ENCODE data around the gene ALOX12. TPM values are rescaled to one million over a fixed set of nuclear protein-coding genes. Genes with fewer than 3 reads are reported as not detected.

ALOX12 gene
- polyA plus RNA-seq, 1 donor (not counting 4 experiments of a cell fraction or from before 2014, with no cell fraction given): 0.35 TPM

DNA sequence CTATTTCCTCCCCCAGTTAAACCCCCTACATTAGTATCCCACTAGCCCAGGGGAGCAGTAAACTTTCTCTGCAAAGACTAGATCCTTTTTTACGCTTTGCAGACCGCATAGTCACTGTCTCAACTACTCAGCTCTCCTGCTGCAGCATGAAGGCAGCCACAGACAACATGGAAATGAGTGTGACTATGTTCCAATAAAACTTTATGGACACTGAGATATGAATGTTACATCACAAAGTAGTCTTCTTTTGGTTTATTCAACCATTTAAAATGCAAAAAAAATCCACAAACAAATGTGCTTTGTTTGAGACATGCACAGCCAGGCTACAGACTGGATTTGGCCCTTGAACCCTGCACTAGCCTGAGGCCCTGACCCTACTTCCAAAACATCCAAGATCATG lies 14.7 kb downstream of the ALOX12 start:
- no peaks in the 10 kb centered on the region for H3K9me3 ChIP-seq (ENCODE audit: control insufficient read depth, low read depth, low read length)
- no peak for FAIRE-seq
- DNase-seq (ENCODE audit: low read depth, low spot score): no peak
- H3K4me3 ChIP-seq (ENCODE audit: control insufficient read depth in 2 of 3, extremely low read depth in 1 of 3, insufficient read depth in 2 of 3, low read depth in 1 of 3, low read length in 3 of 3): no peak overlapping the region
- dilution Hi-C loops (cut with MboI; ENCODE audit: extremely low pct_ligation_motif_present, low sequenced_read_pairs): no loop called here
- H3K9me1 ChIP-seq (ENCODE audit: control insufficient read depth, extremely low read depth, insufficient read depth, low read length): peaks cover 1% of the 10 kb centered on the region
- H3K4me2 ChIP-seq (ENCODE audit: control insufficient read depth, extremely low read depth, insufficient read depth, low read depth, low read length): peak overlapping the region; percentile 100
- TF ChIP-seq, protein P1, sequence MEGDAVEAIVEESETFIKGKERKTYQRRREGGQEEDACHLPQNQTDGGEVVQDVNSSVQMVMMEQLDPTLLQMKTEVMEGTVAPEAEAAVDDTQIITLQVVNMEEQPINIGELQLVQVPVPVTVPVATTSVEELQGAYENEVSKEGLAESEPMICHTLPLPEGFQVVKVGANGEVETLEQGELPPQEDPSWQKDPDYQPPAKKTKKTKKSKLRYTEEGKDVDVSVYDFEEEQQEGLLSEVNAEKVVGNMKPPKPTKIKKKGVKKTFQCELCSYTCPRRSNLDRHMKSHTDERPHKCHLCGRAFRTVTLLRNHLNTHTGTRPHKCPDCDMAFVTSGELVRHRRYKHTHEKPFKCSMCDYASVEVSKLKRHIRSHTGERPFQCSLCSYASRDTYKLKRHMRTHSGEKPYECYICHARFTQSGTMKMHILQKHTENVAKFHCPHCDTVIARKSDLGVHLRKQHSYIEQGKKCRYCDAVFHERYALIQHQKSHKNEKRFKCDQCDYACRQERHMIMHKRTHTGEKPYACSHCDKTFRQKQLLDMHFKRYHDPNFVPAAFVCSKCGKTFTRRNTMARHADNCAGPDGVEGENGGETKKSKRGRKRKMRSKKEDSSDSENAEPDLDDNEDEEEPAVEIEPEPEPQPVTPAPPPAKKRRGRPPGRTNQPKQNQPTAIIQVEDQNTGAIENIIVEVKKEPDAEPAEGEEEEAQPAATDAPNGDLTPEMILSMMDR (optimal IDR thresholded peaks at IDR 0.05 in 1 of 3, IDR thresholded peaks at IDR 0.05 in 1 of 3, conservative IDR thresholded peaks at IDR 0.05 in 1 of 3; ENCODE audit: extremely low read depth in 1 of 3, insufficient read depth in 2 of 3, low read length in 3 of 3): no peak
- TF ChIP-seq EZH2 (IDR thresholded peaks at IDR 0.05; ENCODE audit: low read length): no peak
- H2AFZ ChIP-seq (ENCODE audit: control insufficient read depth, low read length): no peak overlapping the region
- no peak overlapping the region for H3K9ac ChIP-seq (ENCODE audit: control insufficient read depth, extremely low read depth, insufficient read depth, low read length)
- no peaks in the 10 kb centered on the region for H3K27me3 ChIP-seq (ENCODE audit: control insufficient read depth, extremely low read depth, insufficient read depth, low read length)
- peaks cover 52% of the 10 kb centered on the region for H3K79me2 ChIP-seq (ENCODE audit: control insufficient read depth, insufficient read depth, low read length)
- H3K36me3 ChIP-seq (ENCODE audit: control insufficient read depth in 2 of 2, extremely low read depth in 1 of 2, insufficient read depth in 2 of 2, low read length in 2 of 2): peaks cover 6 to 16% of the 10 kb centered on the region in 2 experiments
- no peak overlapping the region for H3K27ac ChIP-seq (ENCODE audit: control insufficient read depth, insufficient read depth, low read length)
- peaks cover 23% of the 10 kb centered on the region for H3K4me1 ChIP-seq (ENCODE audit: control insufficient read depth, extremely low read depth, insufficient read depth, low read length)
- H4K20me1 ChIP-seq (ENCODE audit: control insufficient read depth, extremely low read depth, insufficient read depth, low read length): no peaks in the 10 kb centered on the region

DNA sequence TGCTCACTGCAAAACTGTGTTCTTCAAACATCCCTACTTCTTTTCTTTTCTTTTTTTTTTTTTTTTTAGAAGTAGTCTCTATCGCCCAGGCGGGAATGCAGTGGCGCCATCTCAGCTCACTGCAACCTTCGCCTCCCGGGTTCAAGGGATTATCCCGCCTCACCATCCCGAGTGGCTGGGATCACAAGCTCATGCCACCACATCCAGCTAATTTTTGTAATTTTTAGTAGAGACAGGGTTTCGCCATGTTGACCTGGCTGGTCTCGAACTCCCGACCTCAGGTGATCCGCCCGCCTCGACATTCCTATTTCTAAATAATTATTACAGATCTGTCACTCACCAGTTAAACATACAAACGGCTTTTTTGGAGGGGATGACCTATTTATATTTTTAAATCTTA lies 15.6 kb downstream of the ALOX12 start:
- Histone ChIP-seq H3K4me2 (ENCODE audit: control insufficient read depth, extremely low read depth, insufficient read depth, low read depth, low read length) (peak overlapping the region; percentile 100), H3K79me2 (ENCODE audit: control insufficient read depth, insufficient read depth, low read length) (peaks cover 52% of the 10 kb centered on the region), H3K4me3 (ENCODE audit: control insufficient read depth in 2 of 3, extremely low read depth in 1 of 3, insufficient read depth in 2 of 3, low read depth in 1 of 3, low read length in 3 of 3) (peak overlapping the region; percentile 56 to 99 (median 98)), H3K4me1 (ENCODE audit: control insufficient read depth, extremely low read depth, insufficient read depth, low read length) (peaks cover 25% of the 10 kb centered on the region), H3K36me3 (ENCODE audit: control insufficient read depth in 2 of 2, extremely low read depth in 1 of 2, insufficient read depth in 2 of 2, low read length in 2 of 2) (peaks cover 6 to 10% of the 10 kb centered on the region in 2 experiments), H3K27me3 (ENCODE audit: control insufficient read depth, extremely low read depth, insufficient read depth, low read length) (no peaks in the 10 kb centered on the region), H3K27ac (ENCODE audit: control insufficient read depth, insufficient read depth, low read length) (peak overlapping the region; percentile 100), H3K9me1 (ENCODE audit: control insufficient read depth, extremely low read depth, insufficient read depth, low read length) (peaks cover 2% of the 10 kb centered on the region), H2AFZ (ENCODE audit: control insufficient read depth, low read length) (no peak overlapping the region), H3K9me3 (ENCODE audit: control insufficient read depth, low read depth, low read length) (no peaks in the 10 kb centered on the region), H4K20me1 (ENCODE audit: control insufficient read depth, extremely low read depth, insufficient read depth, low read length) (no peaks in the 10 kb centered on the region), H3K9ac (ENCODE audit: control insufficient read depth, extremely low read depth, insufficient read depth, low read length) (peak overlapping the region; percentile 99)
- FAIRE-seq (no peak), DNase-seq (ENCODE audit: low read depth, low spot score) (no peak)
- no peak for TF ChIP-seq EZH2 (IDR thresholded peaks at IDR 0.05; ENCODE audit: low read length)
- TF ChIP-seq, protein P1 (optimal IDR thresholded peaks at IDR 0.05 in 1 of 3, IDR thresholded peaks at IDR 0.05 in 1 of 3, conservative IDR thresholded peaks at IDR 0.05 in 1 of 3; ENCODE audit: extremely low read depth in 1 of 3, insufficient read depth in 2 of 3, low read length in 3 of 3): no peak
- dilution Hi-C loops (cut with MboI; ENCODE audit: extremely low pct_ligation_motif_present, low sequenced_read_pairs): no loop called here

Measured in keratinocyte (primary cell).